ENCODE measurements around the gene LCOR. TPM values are rescaled to one million over a fixed set of nuclear protein-coding genes. Genes with fewer than 3 reads are reported as not detected.

Gene LCOR
- total RNA-seq, 1 donor from 2014 or later = 40.7 TPM

- DNase-seq (ENCODE audit: low spot score) = no peak
Measured at GRCh38 chr10:97007417-97007816, 175.3 kb downstream of the LCOR start.

DNA sequence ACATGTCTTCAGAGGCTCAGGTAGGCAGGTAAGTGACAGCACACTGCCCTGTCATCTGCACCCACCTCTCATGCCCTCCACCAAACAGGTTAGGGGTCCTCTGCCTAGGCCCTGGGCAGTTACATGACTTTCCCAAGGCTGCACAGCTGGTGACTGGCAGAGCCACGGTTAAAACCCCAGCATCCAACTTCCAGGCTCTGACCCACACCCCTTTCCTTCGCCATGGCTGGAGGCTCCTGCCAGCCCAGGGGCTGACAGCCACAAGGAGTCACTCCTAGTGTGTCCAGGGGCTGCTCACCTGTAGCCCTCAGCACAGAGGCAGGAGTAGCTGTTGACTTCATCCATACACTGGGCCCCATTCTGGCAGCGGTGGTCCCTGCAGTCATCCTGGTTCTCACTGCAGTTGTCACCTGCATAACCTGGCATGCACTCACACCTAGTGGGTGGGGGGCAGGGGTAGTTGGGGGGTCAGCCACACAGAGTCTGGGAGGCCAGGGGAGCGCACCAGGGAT is 178.7 kb downstream of the LCOR start:
- no peak for DNase-seq (ENCODE audit: low spot score)

DNA sequence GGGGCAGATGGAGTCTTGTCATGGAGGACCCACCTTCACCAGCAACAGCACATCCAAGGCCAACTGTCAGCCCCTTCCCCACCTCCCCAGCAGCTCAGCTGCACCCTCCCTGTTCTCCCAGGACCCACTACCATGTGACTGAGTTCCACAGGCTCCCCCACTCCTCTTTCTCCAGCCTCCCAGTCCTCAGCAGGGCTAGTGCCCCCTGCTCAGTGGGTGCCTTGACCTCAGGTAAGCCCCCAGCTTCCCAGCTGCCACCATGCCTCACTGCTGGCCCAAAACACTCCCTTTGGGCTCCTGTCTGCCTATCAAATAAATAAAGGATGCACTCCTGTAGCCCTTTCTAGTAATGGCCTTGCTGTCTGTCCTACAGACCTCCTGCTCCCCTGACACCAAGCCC is 179.3 kb downstream of the LCOR start:
- DNase-seq (ENCODE audit: low spot score) = no peak

DNA sequence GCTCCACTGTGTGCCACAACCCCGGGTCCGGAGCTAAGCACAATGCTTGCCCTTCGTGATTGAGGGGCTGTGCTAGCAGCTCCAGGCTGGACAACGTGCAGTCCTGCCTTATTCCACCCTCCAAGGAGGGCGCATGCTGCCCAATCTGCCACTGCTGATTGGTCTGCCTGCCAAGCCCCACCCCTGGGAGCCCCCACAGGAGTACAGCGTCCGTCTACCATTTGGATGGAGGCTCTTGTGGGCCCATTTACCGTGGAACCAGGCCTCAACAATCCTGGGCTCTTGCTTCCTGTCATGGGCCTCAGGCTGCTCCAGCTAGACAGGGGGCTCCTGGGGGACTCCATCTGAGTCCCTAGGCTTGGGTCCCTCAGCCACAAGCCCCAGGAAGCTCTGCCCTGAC is 180.4 kb downstream of the LCOR start:
- peak; percentile 74 for DNase-seq (ENCODE audit: low spot score)

DNA sequence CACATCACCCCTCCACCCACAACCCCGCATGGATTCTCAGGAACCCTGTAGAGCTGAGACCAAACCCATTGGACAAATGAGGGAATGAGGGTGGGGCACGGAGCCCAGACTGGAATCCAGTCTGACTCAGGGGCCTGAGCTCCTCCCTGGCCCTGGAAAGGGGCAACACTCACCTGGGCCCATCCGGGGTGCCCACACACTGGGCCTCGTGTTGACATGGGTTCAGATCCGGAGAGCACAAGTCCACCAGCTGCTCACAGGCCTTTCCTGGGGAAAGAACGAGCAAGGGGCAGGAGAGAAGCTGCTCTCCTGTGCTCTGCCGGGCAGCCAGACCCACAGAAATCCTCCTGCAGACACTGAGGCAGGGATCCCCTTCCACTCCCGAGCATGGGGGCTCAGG is 181.5 kb downstream of the LCOR start:
- DNase-seq (ENCODE audit: low spot score) = peak; percentile 51

GRCh38 chr10:97013983-97014382 is 181.9 kb downstream of the LCOR start:
- DNase-seq (ENCODE audit: low spot score) = peak; percentile 33

- DNase-seq (ENCODE audit: low spot score) = no peak
Measured at GRCh38 chr10:97015240-97015639, 183.1 kb downstream of the LCOR start.

DNA sequence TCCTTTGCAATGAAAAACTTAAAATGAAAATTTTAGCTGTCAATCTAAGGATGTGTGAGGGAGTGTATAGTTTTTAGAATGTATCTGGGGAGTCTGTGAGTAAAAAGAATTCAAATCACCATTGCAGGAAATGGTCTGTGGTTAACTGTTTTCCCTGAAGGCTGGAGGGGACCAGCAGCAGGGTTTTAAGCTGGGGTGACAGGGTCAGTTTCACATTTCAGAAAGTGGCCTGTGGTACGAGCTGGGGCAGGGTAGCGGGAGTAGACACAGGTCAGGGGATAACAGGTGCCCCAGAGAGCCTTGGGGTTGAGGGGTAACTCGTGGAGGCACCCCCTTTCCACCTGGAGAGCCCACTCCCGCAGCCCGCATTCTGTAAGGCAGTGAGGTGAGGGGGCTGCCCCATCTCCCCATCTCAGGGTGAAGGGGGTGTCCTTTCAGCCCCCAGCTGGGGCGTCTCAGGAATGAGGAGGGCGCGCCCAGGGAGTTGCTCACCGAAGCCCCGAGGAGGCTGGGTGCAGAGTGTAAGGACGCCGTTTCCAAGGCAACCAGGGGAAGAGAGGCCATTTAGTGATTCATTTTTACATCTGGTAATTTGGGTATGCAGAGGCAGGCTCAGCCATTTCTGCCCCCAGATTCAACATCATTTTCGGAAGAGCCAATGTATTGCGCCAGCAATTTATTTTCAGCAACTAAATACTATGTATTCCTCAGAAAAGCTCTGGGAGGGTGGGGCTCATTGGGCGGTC is 184.8 kb downstream of the LCOR start:
- peak; percentile 65 for DNase-seq (ENCODE audit: low spot score)

DNA sequence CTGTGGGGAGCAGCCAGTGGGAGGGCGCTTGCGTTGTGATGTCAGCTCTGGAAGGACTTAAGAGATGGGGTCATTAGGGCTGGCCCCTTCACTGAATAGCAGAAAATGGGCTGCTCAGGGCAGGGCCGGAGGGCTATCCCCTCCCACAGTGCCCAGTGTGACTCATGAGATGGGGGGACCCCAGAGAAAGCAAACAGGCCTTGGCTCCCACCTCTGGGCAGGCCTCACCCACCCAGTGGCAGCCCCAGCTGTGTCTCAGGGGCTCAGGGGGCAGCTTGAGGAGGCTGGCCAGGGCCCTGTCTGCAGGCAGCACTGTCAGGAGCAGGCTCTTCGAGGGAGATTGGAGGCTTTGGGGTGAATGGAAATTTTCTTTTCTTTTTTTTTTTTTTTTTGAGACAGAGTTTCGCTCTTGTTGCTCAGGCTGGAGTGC is 185.4 kb downstream of the LCOR start:
- DNase-seq (ENCODE audit: low spot score) = peak; percentile 78

DNA sequence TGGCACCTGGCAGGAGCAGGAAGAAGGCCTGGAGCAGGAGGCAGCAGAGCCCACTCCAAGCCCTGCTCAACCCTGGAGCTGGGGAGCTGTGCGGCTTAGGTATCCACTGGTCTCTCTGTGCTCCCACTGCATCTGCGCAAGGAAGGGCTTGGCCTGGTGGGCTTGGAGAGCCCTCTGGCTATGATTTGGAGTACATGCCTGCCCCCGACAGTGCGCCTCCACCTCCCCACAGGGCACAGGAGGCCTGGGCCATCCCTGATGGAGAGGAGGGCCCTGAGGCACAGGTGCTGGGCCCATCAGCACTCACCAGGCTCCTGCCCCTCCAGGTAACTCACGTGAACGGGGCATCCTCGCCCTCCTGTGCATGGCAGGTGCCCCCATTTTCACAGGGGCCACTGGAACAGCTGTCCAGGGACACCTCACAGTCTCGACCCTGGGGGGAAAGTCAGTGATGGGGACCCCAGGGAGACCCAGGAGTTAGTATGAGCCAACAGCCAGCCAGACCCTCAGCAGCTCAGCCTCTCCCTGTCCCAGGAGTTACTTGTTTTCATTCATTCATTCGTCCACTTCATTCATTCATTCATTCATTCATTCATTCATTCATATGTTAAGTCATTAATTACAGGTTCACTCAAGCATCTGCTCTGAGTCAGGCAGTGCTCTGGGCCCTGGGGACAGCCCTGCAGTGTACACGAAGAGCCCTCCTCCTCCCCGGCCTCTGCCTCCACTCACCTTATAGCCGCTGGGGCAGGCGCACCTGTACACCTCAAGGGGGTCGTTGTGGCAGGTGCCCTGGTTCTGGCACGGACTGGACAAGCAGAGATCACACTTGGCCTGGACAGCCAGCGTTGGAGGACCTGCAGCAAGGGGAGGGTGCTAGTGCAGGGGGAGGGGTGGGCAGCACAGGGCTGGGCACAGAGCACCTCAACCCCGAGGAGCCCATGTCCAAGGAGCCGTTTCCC is 186.4 kb downstream of the LCOR start:
- DNase-seq (ENCODE audit: low spot score) = peak; percentile 74

- DNase-seq (ENCODE audit: low spot score) = no peak
Measured at GRCh38 chr10:97019213-97019844, 187.2 kb downstream of the LCOR start.

DNA sequence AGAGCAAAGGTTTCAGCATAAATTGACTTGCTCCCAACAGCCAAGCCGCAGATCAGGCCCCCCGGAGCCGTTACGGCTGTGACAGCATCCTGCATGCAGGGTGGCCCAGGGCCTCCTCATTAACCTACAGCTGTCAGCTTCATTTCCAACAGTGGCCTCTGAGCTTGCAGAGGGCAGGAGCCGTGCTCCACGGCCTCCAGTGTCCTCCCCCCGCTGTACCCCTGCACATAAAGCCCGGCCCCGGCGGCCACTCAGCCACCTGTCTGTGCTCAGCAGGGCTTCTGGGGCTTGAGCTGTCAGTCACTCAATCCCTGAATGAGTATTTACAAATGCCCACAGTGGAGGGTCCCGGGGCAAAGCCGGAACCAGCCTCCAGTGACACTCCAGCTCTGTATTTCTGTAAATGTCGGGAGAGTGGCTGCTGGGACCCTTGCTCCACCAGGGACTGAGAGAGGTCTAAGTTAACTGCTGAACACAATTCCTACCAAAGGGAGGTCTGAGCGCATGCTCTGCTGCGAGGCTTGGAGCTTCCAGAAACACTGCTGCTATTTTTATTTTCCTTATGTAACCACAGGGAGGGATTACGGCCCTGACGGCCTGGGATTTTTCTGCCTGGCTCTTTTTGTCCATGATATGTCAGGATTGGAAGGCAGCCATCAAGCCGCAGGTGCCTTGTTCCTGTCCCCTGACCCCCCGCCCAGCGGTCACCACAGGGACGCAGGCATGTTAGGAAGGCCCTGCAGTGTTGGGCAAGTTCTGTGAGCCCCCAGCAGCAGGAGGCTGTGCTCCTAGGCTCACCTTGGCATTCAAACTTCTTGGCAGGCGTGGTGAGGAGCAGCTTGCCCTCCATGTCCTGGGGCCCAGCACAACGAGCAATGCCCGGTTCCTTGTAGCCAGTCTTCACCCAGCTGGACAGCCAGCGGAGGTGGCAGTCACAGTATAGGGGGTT is 188.6 kb downstream of the LCOR start:
- DNase-seq (ENCODE audit: low spot score) = peak; percentile 75

DNA sequence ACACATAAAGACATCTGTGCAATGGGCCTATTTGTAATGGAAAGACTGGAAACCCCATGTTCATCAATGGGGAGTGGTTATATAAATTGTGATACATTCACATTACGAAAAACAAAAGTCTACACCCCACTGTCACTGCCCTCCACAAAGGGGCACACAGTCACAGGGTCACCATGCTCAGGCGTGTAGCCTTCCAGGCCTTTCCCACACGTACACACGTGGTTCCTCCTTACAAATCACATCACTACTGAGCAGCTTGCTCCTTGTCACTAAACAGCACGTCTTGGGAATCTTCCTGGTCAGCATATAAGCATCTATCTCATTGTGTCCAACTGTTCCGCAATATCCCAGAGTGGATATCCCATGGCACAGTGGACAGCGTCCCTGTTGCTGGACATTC is 190.5 kb downstream of the LCOR start:
- peak; percentile 59 for DNase-seq (ENCODE audit: low spot score)

DNA sequence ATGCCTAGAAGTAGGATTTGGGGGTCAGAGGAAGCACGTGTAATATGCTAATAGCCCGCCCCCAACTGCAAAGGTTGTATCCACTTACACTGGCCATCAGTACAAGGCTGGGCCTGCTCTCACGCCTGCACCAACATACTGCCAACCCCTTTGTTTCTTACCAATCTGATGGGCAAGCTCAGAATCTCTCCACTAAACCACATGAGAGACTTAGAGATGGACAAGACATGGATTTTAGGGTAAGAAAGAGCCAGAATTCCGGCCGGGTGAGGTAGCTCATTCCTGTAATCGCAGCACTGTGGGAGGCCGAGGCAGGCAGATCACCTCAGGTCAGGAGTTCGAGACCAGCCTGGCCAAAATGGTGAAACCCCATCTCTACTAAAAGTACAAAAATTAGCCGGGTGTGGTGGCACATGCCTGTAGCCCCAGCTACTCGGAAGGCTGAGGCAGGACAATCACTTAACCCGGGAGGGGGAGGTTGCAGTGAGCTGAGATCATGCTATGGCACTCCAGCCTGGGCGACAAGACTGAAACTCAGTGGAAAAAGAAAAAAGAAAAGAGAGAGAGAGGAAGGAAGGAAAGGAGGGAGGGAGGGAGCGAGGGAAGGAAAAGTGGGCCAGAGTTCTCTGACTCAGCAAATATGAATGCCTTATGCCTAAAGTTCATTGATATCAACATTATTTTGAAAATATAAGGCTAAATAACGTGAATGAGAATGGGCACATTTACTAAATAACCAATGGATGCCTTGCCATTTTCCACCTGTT is 191.5 kb downstream of the LCOR start:
- peak; percentile 39 for DNase-seq (ENCODE audit: low spot score)

DNA sequence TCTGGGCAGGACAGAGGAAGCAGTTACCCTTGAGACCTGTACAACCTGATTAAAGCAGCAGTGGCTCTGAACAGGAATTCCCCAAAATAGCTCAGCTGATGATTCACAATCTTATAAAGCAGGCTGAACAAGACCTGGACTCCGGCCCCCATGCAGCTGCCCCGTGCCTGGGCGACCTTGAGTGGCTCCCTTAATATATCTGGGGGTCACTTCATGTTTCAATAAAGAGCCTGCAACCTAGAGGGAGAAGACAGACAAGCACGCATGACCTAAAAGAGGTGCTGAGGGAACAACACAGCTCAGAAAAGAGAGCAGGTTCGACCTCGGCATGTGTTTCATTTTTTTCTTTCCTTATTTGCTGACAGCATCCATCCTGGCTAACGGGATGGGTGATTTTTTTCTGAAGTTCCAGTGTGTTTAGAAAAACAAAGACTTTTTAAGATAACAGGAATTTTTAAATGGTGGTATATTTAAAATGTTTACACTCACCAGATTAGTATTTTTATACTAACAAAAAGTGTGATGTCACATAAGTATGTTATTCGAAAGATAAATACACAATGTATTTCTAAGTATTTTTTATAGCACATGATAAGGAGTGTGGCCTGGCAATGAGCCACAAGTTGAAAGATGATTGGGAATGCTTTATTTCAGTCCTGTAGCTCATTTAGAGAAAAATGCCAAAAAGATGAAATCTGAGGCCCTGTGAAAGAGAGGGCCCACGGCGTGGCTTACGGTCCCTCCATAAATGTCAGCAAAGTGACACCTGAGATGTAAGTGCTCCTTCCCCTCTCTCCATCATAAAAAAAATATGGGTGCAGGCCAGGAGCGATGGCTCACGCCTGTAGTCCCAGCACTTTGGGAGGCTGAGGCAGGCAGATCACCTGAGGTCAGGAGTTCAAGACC is 192.3 kb downstream of the LCOR start:
- peak; percentile 71 for DNase-seq (ENCODE audit: low spot score)

GRCh38 chr10:97025613-97026242 is 193.6 kb downstream of the LCOR start:
- DNase-seq (ENCODE audit: low spot score) = peak; percentile 28

GRCh38 chr10:97028126-97028831 is 196.2 kb downstream of the LCOR start:
- peak; percentile 26 for DNase-seq (ENCODE audit: low spot score)

GRCh38 chr10:97028832-97029178 is 196.7 kb downstream of the LCOR start:
- DNase-seq (ENCODE audit: low spot score) = no peak
